K562 (cell line): ENCODE measurements around the gene ZDHHC22. TPM values are rescaled to one million over a fixed set of nuclear protein-coding genes. Genes with fewer than 3 reads are reported as not detected.

Source experiments
- ATAC-seq: fragments of 200-7000 bp; cut with Tn5 transposase; 3 replicates; pipeline ENCODE4 v1.9.1; 2020; ENCODE audit warnings: moderate library complexity
- BruUV-seq: library from RNA; stranded (reverse); fragments of 400-500 nt; replicated peaks from 2 replicates; lab custom pipeline; 2021; lab: Mats Ljungman, UMichigan
- CTCF ChIA-PET: fragments of 300-600 bp; formaldehyde crosslinking; extraction: SDS; loops from one replicate; lab custom pipeline; 2021; ENCODE audit warnings: low intra/inter-chr PET ratio; lab: Yijun Ruan, JAX
- POLR2A ChIA-PET: fragments of 300-600, 350-650 bp; sonication (Branson Sonifier 250); formaldehyde crosslinking; extraction: SDS; loops from one replicate; lab custom pipeline; 2021; ENCODE audit warnings: antibody characterized with exemption, inconsistent platforms; lab: Yijun Ruan, JAX
- DNase-seq, 4 experiments: peaks; one replicate each; pipeline versions ENCODE4 v3.0.0 to v3.0.0-alpha.2; 2011 to 2018; ENCODE audit warnings: low spot score in 3 of 4, mixed read lengths in 3 of 4; ENCODE audit errors: extremely low read depth in 1 of 4
- FAIRE-seq: peaks from 2 replicates; lab custom pipeline; 2011; peaks lifted over from hg19 to GRCh38; lab: Jason Lieb, UNC
- H2AFZ ChIP-seq: 2 replicates; pipeline ENCODE4 v1.6.0; 2011; ENCODE audit warnings: low read depth, low read length, control low read depth, inconsistent platforms
- H3K27ac ChIP-seq: fragments of 200-600 bp; 3 replicates; pipeline ENCODE4 v1.8.0; 2011; ENCODE audit warnings: low read depth, mild to moderate bottlenecking, control low read depth, inconsistent platforms, low read length, moderate library complexity, mixed read lengths; ENCODE audit errors: extremely low read depth
- H3K27me3 ChIP-seq, 2 experiments: fragments of 300-600 bp in 1 of 2; 2 replicates in 1 of 2; 3 replicates in 1 of 2; pipeline versions ENCODE4 v1.6.0 to v1.8.0; 2011; ENCODE audit warnings: inconsistent platforms in 2 of 2, low read length in 2 of 2, mild to moderate bottlenecking in 1 of 2, mixed read lengths in 1 of 2, moderate library complexity in 1 of 2; ENCODE audit not compliant: control insufficient read depth in 2 of 2, insufficient read depth in 2 of 2
- H3K36me3 ChIP-seq: fragments of 300-600 bp; 3 replicates; pipeline ENCODE4 v1.8.0; 2011; ENCODE audit warnings: mild to moderate bottlenecking, low read length, inconsistent platforms; ENCODE audit not compliant: control insufficient read depth, insufficient read depth
- H3K4me1 ChIP-seq, 2 experiments: fragments of 200-600 bp in 1 of 2; replicated peaks in 1 of 2; 2 replicates in 1 of 2; 3 replicates in 1 of 2; pipeline versions ENCODE4 v1.5.1 to v1.8.0; 2011; ENCODE audit warnings: inconsistent platforms in 2 of 2, low read length in 2 of 2, mild to moderate bottlenecking in 1 of 2, mixed read lengths in 1 of 2, moderate library complexity in 1 of 2; ENCODE audit not compliant: control insufficient read depth in 2 of 2, insufficient read depth in 2 of 2
- H3K4me2 ChIP-seq: 2 replicates; pipeline ENCODE4 v1.6.1; 2011; ENCODE audit warnings: low read length, control low read depth, inconsistent platforms, mixed read lengths; ENCODE audit not compliant: insufficient read depth
- H3K4me3 ChIP-seq: fragments of 200-600 bp; sonication (generic), shearing (Covaris generic); 2 replicates; pipeline ENCODE4 v1.5.1; 2016; ENCODE audit warnings: control low read depth, inconsistent platforms
- H3K79me2 ChIP-seq: fragments of 200-600 bp; 3 replicates; pipeline ENCODE4 v1.8.0; 2011; ENCODE audit warnings: low read length, inconsistent platforms; ENCODE audit not compliant: control insufficient read depth, insufficient read depth
- H3K9ac ChIP-seq, 2 experiments: 2 replicates each; pipeline versions ENCODE4 v1.6.0 to v1.6.1; 2011; ENCODE audit warnings: low read depth in 2 of 2, low read length in 2 of 2, control low read depth in 1 of 2, inconsistent platforms in 1 of 2, mild to moderate bottlenecking in 1 of 2, mixed read lengths in 1 of 2; ENCODE audit not compliant: insufficient read depth in 1 of 2
- H3K9me1 ChIP-seq: one replicate; pipeline ENCODE4 v1.6.0; 2011; ENCODE audit warnings: inconsistent platforms, mild to moderate bottlenecking, low read length, moderate library complexity; ENCODE audit not compliant: control insufficient read depth, insufficient read depth
- H3K9me3 ChIP-seq: replicated peaks from 2 replicates; pipeline ENCODE4 v1.5.1; 2011; ENCODE audit warnings: low read depth, low read length, inconsistent platforms; ENCODE audit not compliant: control insufficient read depth, insufficient read depth
- H4K20me1 ChIP-seq: replicated peaks from 2 replicates; pipeline ENCODE4 v1.6.1; 2011; ENCODE audit warnings: low read length, inconsistent platforms, mixed read lengths; ENCODE audit not compliant: control insufficient read depth, insufficient read depth
- BRCA1 ChIP-seq, 2 experiments: fragments of 450-650 bp in 1 of 2; sonication (generic) in 1 of 2; formaldehyde crosslinking in 1 of 2; IDR thresholded peaks; 2 replicates each; pipeline versions ENCODE4 v1.5.0 to v1.6.1; 2017 to 2020; ENCODE audit warnings: mild to moderate bottlenecking in 1 of 2, missing genetic modification reagents in 1 of 2
- JUNB ChIP-seq: fragments of 450-650 bp; formaldehyde crosslinking; conservative IDR thresholded peaks from 2 replicates; pipeline ENCODE4 v1.4.0; 2020; ENCODE audit warnings: mild to moderate bottlenecking
- KAT2B ChIP-seq: IDR thresholded peaks from one replicate; pipeline ENCODE4 v1.6.1; 2012; ENCODE audit warnings: low read depth, mild to moderate bottlenecking, control low read depth, inconsistent platforms, low read length, moderate library complexity
- MBD2 ChIP-seq: sonication (generic); IDR thresholded peaks from 2 replicates; pipeline ENCODE4 v1.6.1; 2016; ENCODE audit warnings: low read depth, borderline replicate concordance
- NFIC ChIP-seq: fragments of 450-650 bp; IDR thresholded peaks from 2 replicates; pipeline ENCODE4 v1.6.1; 2017; ENCODE audit warnings: mild to moderate bottlenecking, inconsistent platforms
- NR2F6 ChIP-seq: fragments of 450-650 bp; formaldehyde crosslinking; IDR thresholded peaks from 2 replicates; pipeline ENCODE4 v1.4.0; 2020; ENCODE audit warnings: mild to moderate bottlenecking
- RNF2 ChIP-seq: sonication (generic); IDR thresholded peaks from 2 replicates; pipeline ENCODE4 v1.6.1; 2016
- whole genome bisulfite sequencing: fragments of 100-300 bp; shearing (Covaris generic); methylation state at CpG from one replicate; pipeline ENCODE4 v1.1.6; 2016; ENCODE audit warnings: low coverage, mixed read lengths; ENCODE audit not compliant: insufficient coverage; ENCODE audit errors: missing lambda C conversion rate; 5-methylcytosine and 5-hydroxymethylcytosine counted together
- in situ Hi-C: fragments of 300-500 bp; cut with MboI; formaldehyde crosslinking; loops from 4 replicates; pipeline ENCODE4 v1.15.0; 2018; ENCODE audit warnings: inconsistent platforms, mixed read lengths
- intact Hi-C: fragments of 100-400 bp; cut with micrococcal nuclease; formaldehyde crosslinking; loops from 2 replicates; pipeline ENCODE4 v1.14.2; 2022
- polyA plus RNA-seq, 8 experiments: library from polyadenylated mRNA; depleted of rRNA in 4 of 8; stranded (reverse) in 5 of 8; unstranded in 3 of 8; fragments of >200 nt; fragmentation: Nextera tagmentation in 2 of 8; fragmentation: Illumina TruSeq in 1 of 8; extraction: Ambion mirVana in 2 of 8; extraction: Trizol in 1 of 8; gene quantifications; 2 replicates each; pipeline versions ENCODE4 v1.2.1 to v1.2.3, GENCODE V29; 2011 to 2014; ENCODE audit warnings: inconsistent platforms in 1 of 8, missing spikeins in 1 of 8
- total RNA-seq, 7 experiments: library from RNA; depleted of rRNA in 6 of 7; stranded (reverse); fragments of >200 nt in 6 of 7; fragmentation: Illumina TruSeq in 2 of 7; extraction: Trizol in 2 of 7; gene quantifications; 2 replicates each; pipeline versions ENCODE4 v1.2.1 to v1.2.3, GENCODE V29; 2011 to 2021; ENCODE audit warnings: low replicate concordance in 1 of 7
- TF ChIP-seq, protein P1 (sequence below), 3 experiments: IDR thresholded peaks in 2 of 3; conservative IDR thresholded peaks in 1 of 3; 2 replicates each; pipeline ENCODE4 v1.5.1; 2011 to 2012; ENCODE audit warnings: low read length in 3 of 3, mild to moderate bottlenecking in 3 of 3, control low read depth in 2 of 3, improper control_type of control experiment in 1 of 3, inconsistent platforms in 1 of 3, low read depth in 1 of 3, mixed read lengths in 1 of 3, moderate library complexity in 1 of 3; ENCODE audit not compliant: insufficient read depth in 2 of 3
- TF ChIP-seq, protein P2 (sequence below): sonication (generic); formaldehyde crosslinking; IDR thresholded peaks from 2 replicates; pipeline ENCODE4 v1.8.1; 2023; ENCODE audit warnings: mild to moderate bottlenecking, missing genetic modification reagents
- TF ChIP-seq, protein P3 (sequence below): fragments of 250-450 bp; sonication (Bioruptor Pico); IDR thresholded peaks from 2 replicates; pipeline ENCODE4 v1.8.0; 2022; ENCODE audit warnings: moderate library complexity, mild to moderate bottlenecking, inconsistent platforms

Gene ZDHHC22
- total and polyA plus RNA-seq, 9 of the 15 experiments (the other 6 are each of a cell fraction or from before 2014, with no cell fraction given): not detected

DNA sequence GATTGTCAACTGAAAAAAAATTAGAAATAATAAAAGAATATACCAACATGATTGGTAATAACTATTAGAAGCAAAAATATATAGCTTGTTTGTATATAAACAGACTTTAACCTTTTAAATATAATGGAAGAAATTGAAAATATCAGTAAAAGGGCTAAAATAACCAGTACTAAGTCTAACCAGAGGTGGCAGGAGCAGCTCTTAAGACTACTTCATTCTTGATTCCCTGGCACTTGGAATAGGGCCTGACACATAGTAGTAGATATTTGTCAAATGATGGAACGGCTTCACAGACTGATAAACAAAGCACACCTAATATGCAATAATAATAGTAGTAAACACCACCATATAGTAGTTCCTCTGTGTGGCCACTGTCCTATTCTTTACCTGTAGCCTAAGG is 49.4 kb upstream of the ZDHHC22 start:
- Histone ChIP-seq H3K9me3 (no peaks in the 10 kb centered on the region), H3K4me3 (no peak overlapping the region), H3K27ac (no peak overlapping the region), H4K20me1 (no peaks in the 10 kb centered on the region), H2AFZ (no peak overlapping the region), H3K4me1 (no peaks in the 10 kb centered on the region), H3K9me1 (no peaks in the 10 kb centered on the region), H3K4me2 (no peak overlapping the region), H3K36me3 (no peaks in the 10 kb centered on the region), H3K27me3 (peaks cover 0 to 9% of the 10 kb centered on the region in 2 experiments; a peak in 2 of 5 replicates), H3K9ac (no peak overlapping the region), H3K79me2 (no peaks in the 10 kb centered on the region)
- in situ Hi-C loops (no loop called here), intact Hi-C loops (no loop called here)
- TF ChIP-seq KAT2B: no peak
- TF ChIP-seq, protein P1, sequence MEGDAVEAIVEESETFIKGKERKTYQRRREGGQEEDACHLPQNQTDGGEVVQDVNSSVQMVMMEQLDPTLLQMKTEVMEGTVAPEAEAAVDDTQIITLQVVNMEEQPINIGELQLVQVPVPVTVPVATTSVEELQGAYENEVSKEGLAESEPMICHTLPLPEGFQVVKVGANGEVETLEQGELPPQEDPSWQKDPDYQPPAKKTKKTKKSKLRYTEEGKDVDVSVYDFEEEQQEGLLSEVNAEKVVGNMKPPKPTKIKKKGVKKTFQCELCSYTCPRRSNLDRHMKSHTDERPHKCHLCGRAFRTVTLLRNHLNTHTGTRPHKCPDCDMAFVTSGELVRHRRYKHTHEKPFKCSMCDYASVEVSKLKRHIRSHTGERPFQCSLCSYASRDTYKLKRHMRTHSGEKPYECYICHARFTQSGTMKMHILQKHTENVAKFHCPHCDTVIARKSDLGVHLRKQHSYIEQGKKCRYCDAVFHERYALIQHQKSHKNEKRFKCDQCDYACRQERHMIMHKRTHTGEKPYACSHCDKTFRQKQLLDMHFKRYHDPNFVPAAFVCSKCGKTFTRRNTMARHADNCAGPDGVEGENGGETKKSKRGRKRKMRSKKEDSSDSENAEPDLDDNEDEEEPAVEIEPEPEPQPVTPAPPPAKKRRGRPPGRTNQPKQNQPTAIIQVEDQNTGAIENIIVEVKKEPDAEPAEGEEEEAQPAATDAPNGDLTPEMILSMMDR (IDR thresholded peaks at IDR 0.05 in 2 of 3, conservative IDR thresholded peaks at IDR 0.05 in 1 of 3; ENCODE audit: insufficient read depth in 2 of 3, low read depth in 1 of 3, low read length in 3 of 3): 0 out of 6 replicates have a peak, but pooled peaks of 1 of the 3 experiments have one; percentile 10
- BruUV-seq: no TSS peak
- FAIRE-seq: no peak
- POLR2A ChIA-PET: no interaction called here
- CTCF ChIA-PET: no interaction called here
- no peak for ATAC-seq
- WGBS: 0% methylated on average over 1 of the region's 1 CpG
- DNase-seq: no peak

DNA sequence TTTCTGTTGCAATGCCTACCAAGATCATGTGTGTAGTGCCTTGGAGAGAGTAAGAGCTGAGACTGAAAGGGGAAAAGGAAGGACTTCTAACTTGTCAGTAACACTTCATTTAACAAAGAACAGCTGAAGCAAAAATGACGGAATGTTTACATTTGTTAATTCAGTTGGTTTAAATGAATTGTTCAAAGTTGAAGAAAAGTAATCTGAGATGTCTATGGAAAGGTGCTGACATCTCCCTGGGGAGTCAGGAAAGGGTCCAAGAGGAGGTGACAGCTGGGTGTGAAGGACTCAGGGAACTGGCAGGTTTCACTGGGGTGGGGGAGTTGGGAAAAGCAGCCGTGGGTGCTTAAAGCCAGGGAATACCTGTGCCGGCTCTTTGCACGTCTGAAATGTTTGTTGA is 47.9 kb upstream of the ZDHHC22 start:
- CTCF ChIA-PET: no interaction called here
- no peak for TF ChIP-seq RNF2
- TF ChIP-seq JUNB (CRISPR knock-in tag): no peak
- TF ChIP-seq, protein P2, sequence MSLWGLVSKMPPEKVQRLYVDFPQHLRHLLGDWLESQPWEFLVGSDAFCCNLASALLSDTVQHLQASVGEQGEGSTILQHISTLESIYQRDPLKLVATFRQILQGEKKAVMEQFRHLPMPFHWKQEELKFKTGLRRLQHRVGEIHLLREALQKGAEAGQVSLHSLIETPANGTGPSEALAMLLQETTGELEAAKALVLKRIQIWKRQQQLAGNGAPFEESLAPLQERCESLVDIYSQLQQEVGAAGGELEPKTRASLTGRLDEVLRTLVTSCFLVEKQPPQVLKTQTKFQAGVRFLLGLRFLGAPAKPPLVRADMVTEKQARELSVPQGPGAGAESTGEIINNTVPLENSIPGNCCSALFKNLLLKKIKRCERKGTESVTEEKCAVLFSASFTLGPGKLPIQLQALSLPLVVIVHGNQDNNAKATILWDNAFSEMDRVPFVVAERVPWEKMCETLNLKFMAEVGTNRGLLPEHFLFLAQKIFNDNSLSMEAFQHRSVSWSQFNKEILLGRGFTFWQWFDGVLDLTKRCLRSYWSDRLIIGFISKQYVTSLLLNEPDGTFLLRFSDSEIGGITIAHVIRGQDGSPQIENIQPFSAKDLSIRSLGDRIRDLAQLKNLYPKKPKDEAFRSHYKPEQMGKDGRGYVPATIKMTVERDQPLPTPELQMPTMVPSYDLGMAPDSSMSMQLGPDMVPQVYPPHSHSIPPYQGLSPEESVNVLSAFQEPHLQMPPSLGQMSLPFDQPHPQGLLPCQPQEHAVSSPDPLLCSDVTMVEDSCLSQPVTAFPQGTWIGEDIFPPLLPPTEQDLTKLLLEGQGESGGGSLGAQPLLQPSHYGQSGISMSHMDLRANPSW (CRISPR knock-in tag): no peak
- TF ChIP-seq BRCA1 (IDR thresholded peaks at IDR 0.05): no peak
- TF ChIP-seq BRCA1 (CRISPR knock-in tag; IDR thresholded peaks at IDR 0.05): no peak
- no peak for TF ChIP-seq MBD2
- TF ChIP-seq, protein P3, sequence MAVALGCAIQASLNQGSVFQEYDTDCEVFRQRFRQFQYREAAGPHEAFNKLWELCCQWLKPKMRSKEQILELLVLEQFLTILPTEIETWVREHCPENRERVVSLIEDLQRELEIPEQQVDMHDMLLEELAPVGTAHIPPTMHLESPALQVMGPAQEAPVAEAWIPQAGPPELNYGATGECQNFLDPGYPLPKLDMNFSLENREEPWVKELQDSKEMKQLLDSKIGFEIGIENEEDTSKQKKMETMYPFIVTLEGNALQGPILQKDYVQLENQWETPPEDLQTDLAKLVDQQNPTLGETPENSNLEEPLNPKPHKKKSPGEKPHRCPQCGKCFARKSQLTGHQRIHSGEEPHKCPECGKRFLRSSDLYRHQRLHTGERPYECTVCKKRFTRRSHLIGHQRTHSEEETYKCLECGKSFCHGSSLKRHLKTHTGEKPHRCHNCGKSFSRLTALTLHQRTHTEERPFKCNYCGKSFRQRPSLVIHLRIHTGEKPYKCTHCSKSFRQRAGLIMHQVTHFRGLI: no peak
- TF ChIP-seq NR2F6 (CRISPR knock-in tag): no peak
- no peak for TF ChIP-seq NFIC

More for the DNA sequence above, 47.9 kb upstream of the ZDHHC22 start:
- Histone ChIP-seq H3K9me3 (no peaks in the 10 kb centered on the region), H3K9me1 (no peaks in the 10 kb centered on the region), H2AFZ (no peak overlapping the region), H3K79me2 (no peaks in the 10 kb centered on the region), H3K9ac (no peak overlapping the region), H3K4me1 (no peaks in the 10 kb centered on the region), H3K27me3 (peaks cover 0 to 4% of the 10 kb centered on the region in 2 experiments; a peak in 2 of 5 replicates), H3K27ac (no peak overlapping the region), H3K4me3 (no peak overlapping the region), H3K4me2 (no peak overlapping the region), H4K20me1 (no peaks in the 10 kb centered on the region), H3K36me3 (no peaks in the 10 kb centered on the region)
- ATAC-seq (no peak), FAIRE-seq (no peak), DNase-seq (no peak)
- 0% methylated on average over 4 of the region's 4 CpGs for WGBS
- intact Hi-C loops: no loop called here
- POLR2A ChIA-PET: interaction anchor here (0.6 to 0.7 kb wide), 2 partner anchors 21 to 48 kb away, joined by 3 to 5 read pairs; no protein-coding TSS in a partner anchor
- BruUV-seq: no TSS peak
- in situ Hi-C loops: no loop called here
